HG02840 (cell line): Measurements from ENCODE around the gene NLRP1.

Experiments used
- ATAC-seq: cut with Tn5 transposase; IDR thresholded peaks from one replicate; pipeline ENCODE4 v1.9.1; 2021; ENCODE audit warnings: mild to moderate bottlenecking, moderate library complexity, moderate number of reproducible peaks; ENCODE audit not compliant: unreplicated experiment, low FRiP score

Gene NLRP1

GRCh38 chr17:5558815-5559785, 25.2 kb downstream of the NLRP1 start:
- ATAC-seq: no peak

- no peak for ATAC-seq
These were observed 26.3 kb downstream of the NLRP1 start for GRCh38 chr17:5557990-5558389.

- no peak for ATAC-seq
These were observed 26.8 kb downstream of the NLRP1 start for GRCh38 chr17:5557485-5557884.

GRCh38 chr17:5555254-5555653, 29.1 kb downstream of the NLRP1 start:
- ATAC-seq: no peak

GRCh38 chr17:5553479-5553878, 30.8 kb downstream of the NLRP1 start:
- ATAC-seq: no peak

- no peak for ATAC-seq
These were observed 31.5 kb downstream of the NLRP1 start for GRCh38 chr17:5552841-5553240.

GRCh38 chr17:5545051-5545987, 39.0 kb downstream of the NLRP1 start:
- ATAC-seq: no peak

GRCh38 chr17:5544115-5544514, 40.2 kb downstream of the NLRP1 start:
- ATAC-seq: no peak

GRCh38 chr17:5541610-5542202, 42.6 kb downstream of the NLRP1 start:
- ATAC-seq: no peak

GRCh38 chr17:5540321-5540720, 44.0 kb downstream of the NLRP1 start:
- no peak for ATAC-seq

GRCh38 chr17:5539286-5539685, 45.0 kb downstream of the NLRP1 start:
- no peak for ATAC-seq

GRCh38 chr17:5536866-5537650, 47.3 kb downstream of the NLRP1 start:
- ATAC-seq: no peak

GRCh38 chr17:5535436-5535835, 48.9 kb downstream of the NLRP1 start:
- ATAC-seq: no peak

- no peak for ATAC-seq
These were observed 50.6 kb downstream of the NLRP1 start for GRCh38 chr17:5533486-5534315.

GRCh38 chr17:5532581-5532980, 51.7 kb downstream of the NLRP1 start:
- ATAC-seq: no peak

- no peak for ATAC-seq
These were observed 53.3 kb downstream of the NLRP1 start for GRCh38 chr17:5531085-5531418.

GRCh38 chr17:5530265-5531084, 53.8 kb downstream of the NLRP1 start:
- ATAC-seq: no peak

- no peak for ATAC-seq
These were observed 56.6 kb downstream of the NLRP1 start for GRCh38 chr17:5527601-5528250.
